Stimulated activated CD4-positive, alpha-beta T cell treated with anti-CD3 and anti-CD28 coated beads, Interleukin-4, amount 100 ng/mL, for 4 hours (primary cell): ENCODE measurements around the gene SEC23A.

ENCODE experiments used
- DNase-seq, 2 experiments: peaks; one replicate each; pipeline ENCODE4 v3.0.0-alpha.2; 2020

Gene SEC23A

GRCh38 chr14:38982278-38982677, 120.8 kb downstream of the SEC23A start:
- no peak for DNase-seq
